Measurements from ENCODE around the gene ZNF770. TPM values are rescaled to one million over a fixed set of nuclear protein-coding genes. Genes with fewer than 3 reads are reported as not detected.
"Not testable (repeated sequence)": the region's sequence is repeated elsewhere in the genome, so short reads cannot be mapped to it uniquely, and the experiment has no call there.

The ZNF770 gene
- total RNA-seq, 1 donor from 2014 or later = 34.7 TPM

- Mint-ChIP-seq H3K4me3 (ENCODE audit: unreplicated experiment) (no peak overlapping the region), H3K27ac (ENCODE audit: unreplicated experiment) (no peak overlapping the region)
- no peak for TF ChIP-seq CTCF (IDR thresholded peaks at IDR 0.05)
Measured at GRCh38 chr15:34976743-34977142, 11.3 kb downstream of the ZNF770 start.

GRCh38 chr15:34976073-34976472, 12.0 kb downstream of the ZNF770 start:
- H3K4me3 Mint-ChIP-seq (ENCODE audit: unreplicated experiment) = no peak overlapping the region
- TF ChIP-seq CTCF (IDR thresholded peaks at IDR 0.05) = no peak
- no peaks in the 10 kb centered on the region for H3K9me3 Mint-ChIP-seq (ENCODE audit: unreplicated experiment)
- DNase-seq (ENCODE audit: extremely low spot score, unreplicated experiment) = no peak
- H3K4me1 Mint-ChIP-seq (ENCODE audit: unreplicated experiment) = no peaks in the 10 kb centered on the region
- no peak overlapping the region for H3K27ac Mint-ChIP-seq (ENCODE audit: unreplicated experiment)
- no peaks in the 10 kb centered on the region for H3K27me3 Mint-ChIP-seq (ENCODE audit: unreplicated experiment)
- H3K36me3 Mint-ChIP-seq (ENCODE audit: unreplicated experiment) = peaks cover 6% of the 10 kb centered on the region

More at GRCh38 chr15:34976743-34977142, 11.3 kb downstream of the ZNF770 start:
- Mint-ChIP-seq H3K27me3 (ENCODE audit: unreplicated experiment) (no peaks in the 10 kb centered on the region), H3K36me3 (ENCODE audit: unreplicated experiment) (peaks cover 13% of the 10 kb centered on the region), H3K4me1 (ENCODE audit: unreplicated experiment) (no peaks in the 10 kb centered on the region), H3K9me3 (ENCODE audit: unreplicated experiment) (no peaks in the 10 kb centered on the region)
- DNase-seq (ENCODE audit: extremely low spot score, unreplicated experiment) = no peak

- no peak for DNase-seq (ENCODE audit: extremely low spot score, unreplicated experiment)
- H3K36me3 Mint-ChIP-seq (ENCODE audit: unreplicated experiment) = peaks cover 7% of the 10 kb centered on the region
- no peak overlapping the region for H3K4me3 Mint-ChIP-seq (ENCODE audit: unreplicated experiment)
- H3K4me1 Mint-ChIP-seq (ENCODE audit: unreplicated experiment) = peaks cover 10% of the 10 kb centered on the region
- TF ChIP-seq CTCF (IDR thresholded peaks at IDR 0.05) = no peak
- no peaks in the 10 kb centered on the region for H3K9me3 Mint-ChIP-seq (ENCODE audit: unreplicated experiment)
- no peaks in the 10 kb centered on the region for H3K27me3 Mint-ChIP-seq (ENCODE audit: unreplicated experiment)
- no peak overlapping the region for H3K27ac Mint-ChIP-seq (ENCODE audit: unreplicated experiment)
Measured at GRCh38 chr15:34973512-34973911, 14.6 kb downstream of the ZNF770 start.

GRCh38 chr15:34970098-34970643, 17.9 kb downstream of the ZNF770 start:
- H3K4me1 Mint-ChIP-seq (ENCODE audit: unreplicated experiment) = peaks cover 26% of the 10 kb centered on the region
- not testable (repeated sequence) for H3K27me3 Mint-ChIP-seq (ENCODE audit: unreplicated experiment); H3K9me3 Mint-ChIP-seq (ENCODE audit: unreplicated experiment); H3K36me3 Mint-ChIP-seq (ENCODE audit: unreplicated experiment); DNase-seq (ENCODE audit: extremely low spot score, unreplicated experiment)
- H3K4me3 Mint-ChIP-seq (ENCODE audit: unreplicated experiment) = peak overlapping the region; percentile 98
- H3K27ac Mint-ChIP-seq (ENCODE audit: unreplicated experiment) = peak overlapping the region; percentile 99

- H3K27ac Mint-ChIP-seq (ENCODE audit: unreplicated experiment) = peak within 1 kb of the TSS; percentile 99
- peak; percentile 97 for DNase-seq (ENCODE audit: extremely low spot score, unreplicated experiment)
- peak; percentile 72 for TF ChIP-seq CTCF (IDR thresholded peaks at IDR 0.05)
- H3K4me3 Mint-ChIP-seq (ENCODE audit: unreplicated experiment) = peak within 1 kb of the TSS; percentile 98
- H3K9me3 Mint-ChIP-seq (ENCODE audit: unreplicated experiment) = no peaks in the 10 kb centered on the region
- H3K4me1 Mint-ChIP-seq (ENCODE audit: unreplicated experiment) = peaks cover 26% of the 10 kb centered on the region
- H3K27me3 Mint-ChIP-seq (ENCODE audit: unreplicated experiment) = no peaks in the 10 kb centered on the region
- peaks cover 7% of the 10 kb centered on the region for H3K36me3 Mint-ChIP-seq (ENCODE audit: unreplicated experiment)
Measured at GRCh38 chr15:34969340-34970097, 18.6 kb downstream of the ZNF770 start, which contains the start of gene AQR. Gene AQR, minus strand, starts transcription at chr15:34969742. Its CDS starts 129 bp downstream, at chr15:34969613.

All from osteocyte (in vitro differentiated cells).